Caco-2 (cell line): ENCODE measurements around the gene HHIPL1. TPM values are rescaled to one million over a fixed set of nuclear protein-coding genes. Genes with fewer than 3 reads are reported as not detected.

Experiments used
- BruUV-seq: library from RNA; stranded (reverse); fragments of 400-500 nt; replicated peaks from 2 replicates; lab custom pipeline; 2021; lab: Mats Ljungman, UMichigan
- CTCF ChIA-PET: fragments of 300-600 bp; sonication (Branson Sonifier 250); formaldehyde crosslinking; loops from one replicate; lab custom pipeline; 2022; ENCODE audit warnings: antibody characterized with exemption; lab: Charles Lee
- POLR2A ChIA-PET: fragments of 300-600 bp; sonication (Branson Sonifier 250); formaldehyde crosslinking; loops from one replicate; lab custom pipeline; 2022; ENCODE audit warnings: antibody characterized with exemption; lab: Charles Lee
- DNase-seq, 2 experiments: peaks; one replicate each; pipeline versions ENCODE4 v3.0.0 to v3.0.0-alpha.2; 2020 to 2022
- H3K27me3 ChIP-seq: replicated peaks from 2 replicates; pipeline ENCODE4 v1.6.0; 2011; ENCODE audit warnings: low read length; ENCODE audit not compliant: control insufficient read depth, insufficient read depth
- H3K36me3 ChIP-seq: 2 replicates; pipeline ENCODE4 v1.5.1; 2011; ENCODE audit warnings: low read length; ENCODE audit not compliant: control insufficient read depth, insufficient read depth
- H3K4me1 ChIP-seq: fragments of 250-450 bp; sonication (Bioruptor Pico); 2 replicates; pipeline ENCODE4 v1.5.1; 2020; ENCODE audit warnings: mild to moderate bottlenecking
- H3K4me3 ChIP-seq: 2 replicates; pipeline ENCODE4 v1.5.1; 2011; ENCODE audit warnings: low read depth, mild to moderate bottlenecking, control low read depth, low read length
- H3K9me3 ChIP-seq: fragments of 250-450 bp; sonication (Bioruptor Pico); 2 replicates; pipeline ENCODE4 v1.5.1; 2020; ENCODE audit warnings: mild to moderate bottlenecking, moderate library complexity
- H3K27ac Mint-ChIP-seq: one replicate; pipeline ENCODE4 v1.8.0; 2022; ENCODE audit warnings: mixed read lengths; ENCODE audit not compliant: unreplicated experiment
- H3K27me3 Mint-ChIP-seq: one replicate; pipeline ENCODE4 v1.8.0; 2022; ENCODE audit warnings: mixed read lengths; ENCODE audit not compliant: insufficient read depth, unreplicated experiment
- H3K36me3 Mint-ChIP-seq: one replicate; pipeline ENCODE4 v1.8.0; 2022; ENCODE audit warnings: mild to moderate bottlenecking, mixed read lengths; ENCODE audit not compliant: insufficient read depth, unreplicated experiment
- H3K4me1 Mint-ChIP-seq: one replicate; pipeline ENCODE4 v1.8.0; 2022; ENCODE audit warnings: low read depth, mixed read lengths; ENCODE audit not compliant: unreplicated experiment
- H3K4me3 Mint-ChIP-seq: one replicate; pipeline ENCODE4 v1.8.0; 2022; ENCODE audit warnings: mild to moderate bottlenecking, moderate library complexity, mixed read lengths; ENCODE audit not compliant: unreplicated experiment
- H3K9me3 Mint-ChIP-seq: one replicate; pipeline ENCODE4 v1.8.0; 2022; ENCODE audit warnings: mixed read lengths; ENCODE audit not compliant: unreplicated experiment
- CTCF ChIP-seq, 2 experiments: fragments of 200-600 bp in 1 of 2; IDR thresholded peaks; 1 replicate in 1 of 2; 2 replicates in 1 of 2; pipeline versions ENCODE4 v1.5.1 to v1.8.0; 2011 to 2022; ENCODE audit warnings: antibody characterized with exemption in 1 of 2, control low read depth in 1 of 2, inconsistent platforms in 1 of 2, low read depth in 1 of 2, low read length in 1 of 2, mild to moderate bottlenecking in 1 of 2, moderate library complexity in 1 of 2; ENCODE audit not compliant: insufficient read depth in 1 of 2, severe bottlenecking in 1 of 2, unreplicated experiment in 1 of 2
- intact Hi-C: fragments of 100-400 bp; cut with micrococcal nuclease; formaldehyde crosslinking; loops from one replicate; pipeline ENCODE4 v1.10.0; 2022; ENCODE audit not compliant: unreplicated experiment
- total RNA-seq: library from RNA; stranded (reverse); gene quantifications from 2 replicates; pipeline ENCODE4 v1.2.3, GENCODE V29; 2022

HHIPL1 gene
- total RNA-seq, 1 experiment from 2014 or later = 2.9 TPM

DNA sequence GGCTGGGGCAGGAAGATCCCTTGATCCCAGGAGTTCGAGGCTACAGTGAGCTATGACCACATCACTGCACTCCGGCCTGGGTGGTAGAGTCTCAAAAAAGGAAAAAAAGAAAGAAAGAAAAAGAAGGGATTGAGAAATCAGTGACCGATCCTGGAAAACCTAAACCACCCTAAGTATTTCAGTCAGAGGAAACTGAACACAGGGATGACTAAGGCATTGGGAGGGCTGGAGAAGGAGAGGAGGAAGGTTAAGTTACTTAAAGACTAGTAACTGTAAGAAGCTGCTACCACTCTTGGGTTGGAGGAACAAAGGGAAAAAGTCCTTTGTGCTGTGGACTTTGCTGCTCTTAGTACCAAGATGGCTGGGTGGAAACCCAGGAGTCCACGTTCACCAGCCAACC, 10.6 kb downstream of the HHIPL1 start:
- Histone ChIP-seq H3K4me1 (no peaks in the 10 kb centered on the region), H3K36me3 (no peaks in the 10 kb centered on the region), H3K9me3 (no peaks in the 10 kb centered on the region), H3K27me3 (no peaks in the 10 kb centered on the region), H3K4me3 (no peak overlapping the region)
- no peak overlapping the region for H3K4me3 Mint-ChIP-seq
- H3K27ac Mint-ChIP-seq = no peak overlapping the region
- H3K36me3 Mint-ChIP-seq = no peaks in the 10 kb centered on the region
- H3K27me3 Mint-ChIP-seq = no peaks in the 10 kb centered on the region
- H3K4me1 Mint-ChIP-seq = no peaks in the 10 kb centered on the region
- no peaks in the 10 kb centered on the region for H3K9me3 Mint-ChIP-seq
- no TSS peak for BruUV-seq
- POLR2A ChIA-PET = no interaction called here
- CTCF ChIA-PET = no interaction called here
- no peak for DNase-seq
- intact Hi-C loops = no loop called here
- TF ChIP-seq CTCF (IDR thresholded peaks at IDR 0.05; ENCODE audit: insufficient read depth in 1 of 2, low read depth in 1 of 2, low read length in 1 of 2, severe bottlenecking in 1 of 2, unreplicated experiment in 1 of 2) = no peak

- Histone ChIP-seq H3K4me1 (no peaks in the 10 kb centered on the region), H3K9me3 (no peaks in the 10 kb centered on the region), H3K36me3 (no peaks in the 10 kb centered on the region), H3K4me3 (no peak overlapping the region), H3K27me3 (no peaks in the 10 kb centered on the region)
- Mint-ChIP-seq H3K27ac (no peak overlapping the region), H3K4me3 (no peak overlapping the region), H3K4me1 (no peaks in the 10 kb centered on the region), H3K27me3 (no peaks in the 10 kb centered on the region), H3K9me3 (no peaks in the 10 kb centered on the region), H3K36me3 (peaks cover 3% of the 10 kb centered on the region)
- ChIA-PET CTCF (no interaction called here), POLR2A (no interaction called here)
- TF ChIP-seq CTCF (IDR thresholded peaks at IDR 0.05; ENCODE audit: insufficient read depth in 1 of 2, low read depth in 1 of 2, low read length in 1 of 2, severe bottlenecking in 1 of 2, unreplicated experiment in 1 of 2) = no peak
- no peak for DNase-seq
- no TSS peak for BruUV-seq
- intact Hi-C loops = no loop called here
These were observed 11.2 kb downstream of the HHIPL1 start for GRCh38 chr14:99656171-99656570.

DNA sequence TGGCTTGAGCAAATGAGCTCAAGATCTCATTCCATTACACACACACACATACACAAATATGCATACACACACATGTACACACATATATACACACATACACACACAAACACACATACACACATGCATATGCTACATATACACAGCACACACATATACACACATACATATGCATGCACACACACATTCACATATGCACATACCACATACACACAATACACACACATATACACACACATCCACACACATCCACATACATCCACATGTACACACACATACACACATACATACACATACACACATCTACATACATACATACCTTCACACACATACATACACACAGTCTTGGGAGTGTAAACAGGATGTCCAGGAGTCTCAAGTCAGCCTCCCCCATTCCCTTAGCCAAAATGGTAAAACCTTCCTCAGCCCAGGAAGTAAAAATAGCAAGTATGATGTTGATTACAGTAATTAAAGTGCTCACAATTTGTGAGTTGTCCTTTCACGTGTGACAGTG, 12.8 kb downstream of the HHIPL1 start:
- no TSS peak for BruUV-seq
- intact Hi-C loops = no loop called here
- Mint-ChIP-seq H3K4me3 (no peak overlapping the region), H3K4me1 (no peaks in the 10 kb centered on the region), H3K36me3 (peaks cover 4% of the 10 kb centered on the region), H3K9me3 (no peaks in the 10 kb centered on the region), H3K27ac (no peak overlapping the region), H3K27me3 (no peaks in the 10 kb centered on the region)
- no peaks in the 10 kb centered on the region for H3K9me3 ChIP-seq
- no peak for TF ChIP-seq CTCF (IDR thresholded peaks at IDR 0.05; ENCODE audit: insufficient read depth in 1 of 2, low read depth in 1 of 2, low read length in 1 of 2, severe bottlenecking in 1 of 2, unreplicated experiment in 1 of 2)
- no peaks in the 10 kb centered on the region for H3K36me3 ChIP-seq
- H3K27me3 ChIP-seq = no peaks in the 10 kb centered on the region
- DNase-seq = no peak
- H3K4me1 ChIP-seq = no peaks in the 10 kb centered on the region
- no peak overlapping the region for H3K4me3 ChIP-seq
- POLR2A ChIA-PET = no interaction called here
- CTCF ChIA-PET = no interaction called here
